GM21529 (cell line): Measurements from ENCODE around the gene SLFN14.
"Not testable (repeated sequence)": the region's sequence is repeated elsewhere in the genome, so short reads cannot be mapped to it uniquely, and the experiment has no call there.

Experiments used
- ATAC-seq: cut with Tn5 transposase; IDR thresholded peaks from one replicate; pipeline ENCODE4 v1.9.1; 2021; ENCODE audit not compliant: unreplicated experiment

Gene SLFN14

GRCh38 chr17:35523296-35523695 is 37.3 kb downstream of the SLFN14 start:
- ATAC-seq, result no peak

GRCh38 chr17:35521654-35522256 is 38.9 kb downstream of the SLFN14 start:
- not testable (repeated sequence) for ATAC-seq

- ATAC-seq, result no peak
Measured at GRCh38 chr17:35521150-35521549, 39.5 kb downstream of the SLFN14 start.

- no peak for ATAC-seq
Measured at GRCh38 chr17:35519906-35520442, 40.6 kb downstream of the SLFN14 start.

- no peak for ATAC-seq
Measured at GRCh38 chr17:35519439-35519838, 41.2 kb downstream of the SLFN14 start.

GRCh38 chr17:35518431-35518830 is 42.2 kb downstream of the SLFN14 start:
- ATAC-seq, result not testable (repeated sequence)

- ATAC-seq, result no peak
Measured at GRCh38 chr17:35515027-35515426, 45.6 kb downstream of the SLFN14 start.

- no peak for ATAC-seq
Measured at GRCh38 chr17:35514564-35514963, 46.1 kb downstream of the SLFN14 start.
